Right renal pelvis (tissue), 4 donors: Measurements from ENCODE around the gene TGFBR3. TPM values are rescaled to one million over a fixed set of nuclear protein-coding genes. Genes with fewer than 3 reads are reported as not detected.

Experiments
- DNase-seq, 4 donors: peaks; one replicate each; pipeline ENCODE4 v3.0.0-alpha.2; 2013; ENCODE audit warnings: low read depth in 4 of 4, low spot score in 3 of 4, missing footprints in 1 of 4
- polyA plus RNA-seq, 4 donors: library from polyadenylated mRNA; unstranded; fragments of 120-200 nt; gene quantifications; one replicate each; pipeline ENCODE4 v1.2.1, GENCODE V29; 2013; ENCODE audit not compliant: insufficient read length in 4 of 4

Gene TGFBR3
- polyA plus RNA-seq, 4 donors: 115 to 154 (median 136) TPM

GRCh38 chr1:91718877-91719276 is 167.1 kb downstream of the TGFBR3 start:
- DNase-seq: no peak

- DNase-seq: no peak
These were observed 167.6 kb downstream of the TGFBR3 start for GRCh38 chr1:91718368-91718767.

DNA sequence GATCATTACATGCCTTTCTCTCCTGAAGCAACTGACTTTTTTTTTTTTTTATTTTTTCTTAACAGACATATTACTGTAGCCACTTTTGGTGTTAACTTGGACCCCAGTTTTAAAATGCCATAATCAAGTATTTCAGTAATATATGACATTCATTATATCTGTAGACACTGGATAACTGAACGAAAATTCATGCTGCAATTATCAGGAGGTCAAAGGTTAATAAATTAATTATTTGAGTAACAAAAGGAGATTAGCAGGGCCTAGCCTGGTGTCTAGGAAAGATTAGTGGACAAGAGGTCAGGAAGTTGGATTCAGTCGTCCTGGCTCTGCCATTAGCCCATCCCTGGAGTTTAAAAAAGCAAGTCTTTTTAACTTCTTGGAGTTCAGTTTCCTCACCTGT is 168.1 kb downstream of the TGFBR3 start:
- DNase-seq: no peak

DNA sequence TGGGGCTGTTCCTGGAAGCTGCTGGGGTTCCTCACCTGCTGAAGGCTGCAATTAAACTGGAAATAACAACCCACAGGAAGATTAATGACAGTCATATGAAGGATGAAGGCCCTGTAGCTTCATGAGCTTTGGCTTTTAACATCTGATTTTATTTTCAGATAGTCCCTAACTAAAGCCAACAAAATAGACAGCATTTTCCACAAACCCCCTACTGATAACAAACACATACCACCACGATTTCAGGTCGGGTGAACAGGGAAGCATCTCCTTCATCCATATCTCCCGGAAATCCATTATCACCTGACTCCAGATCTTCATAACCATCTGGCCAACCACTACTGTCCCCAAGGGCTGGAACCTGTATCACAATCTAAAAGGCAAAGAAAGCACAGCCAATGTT is 169.6 kb downstream of the TGFBR3 start:
- DNase-seq: no peak

GRCh38 chr1:91715416-91716000 is 170.4 kb downstream of the TGFBR3 start:
- no peak for DNase-seq

GRCh38 chr1:91714867-91715381 is 171.0 kb downstream of the TGFBR3 start:
- DNase-seq: no peak

DNA sequence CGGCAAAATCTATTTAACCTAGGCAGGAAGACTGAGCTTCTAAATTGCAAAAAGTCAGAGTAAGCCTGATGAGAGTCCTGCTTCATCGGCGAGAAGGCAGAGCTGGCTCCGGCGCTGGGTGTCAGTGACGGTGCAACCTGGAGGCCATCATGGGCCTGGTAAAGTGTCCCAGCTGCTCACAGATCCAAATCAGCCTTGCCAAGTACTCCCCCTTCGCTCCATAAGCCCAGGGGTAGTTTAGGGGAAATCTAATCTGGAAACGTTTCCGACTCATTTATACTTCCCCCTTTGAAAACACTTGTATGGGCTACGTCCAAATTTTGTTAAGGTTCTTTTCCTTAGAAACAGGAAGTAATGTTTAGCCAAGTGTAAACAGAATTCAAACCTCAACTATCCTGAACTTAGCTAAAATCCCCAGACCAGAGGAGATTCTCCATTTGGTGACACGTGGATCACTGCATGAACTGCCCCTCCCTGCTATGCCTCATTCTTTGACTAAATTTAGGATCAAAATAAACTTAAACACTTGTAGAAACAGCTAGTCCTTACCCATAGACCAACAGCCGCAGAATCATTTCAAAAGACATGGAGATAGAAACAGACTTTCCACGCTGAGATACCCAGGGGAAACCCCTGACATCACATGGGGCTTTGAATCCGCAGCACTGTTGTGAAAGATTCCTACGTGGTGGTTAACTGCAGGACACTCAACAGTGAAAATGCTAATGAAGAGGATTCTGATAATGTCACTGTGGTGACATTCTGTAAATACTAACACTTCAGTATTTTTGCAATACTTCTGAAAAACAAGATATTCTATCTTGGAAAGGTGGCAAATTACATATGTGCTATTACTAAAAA is 172.7 kb downstream of the TGFBR3 start:
- no peak for DNase-seq

DNA sequence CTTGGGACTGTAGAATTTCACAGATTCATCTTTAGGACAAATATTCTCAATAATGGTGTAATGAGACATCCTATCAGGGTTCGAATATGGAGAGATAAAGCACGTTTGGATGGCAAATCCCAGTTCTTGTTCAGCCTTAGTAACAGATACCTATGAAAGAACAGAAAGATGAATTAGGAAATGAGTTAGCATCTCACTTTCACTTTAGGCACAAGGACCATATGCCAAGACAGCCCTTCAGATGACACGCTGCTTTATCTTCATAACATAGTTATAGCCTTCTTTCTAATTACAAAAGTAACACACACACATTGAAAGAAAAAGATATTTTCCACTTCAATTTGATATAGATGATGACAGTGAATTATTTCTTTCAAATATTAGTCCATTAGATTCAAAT is 173.6 kb downstream of the TGFBR3 start:
- DNase-seq: no peak

GRCh38 chr1:91711504-91712247 is 174.3 kb downstream of the TGFBR3 start:
- DNase-seq: no peak

- DNase-seq: no peak
These were observed 175.7 kb downstream of the TGFBR3 start for GRCh38 chr1:91710261-91710660.

GRCh38 chr1:91708691-91709090 is 177.3 kb downstream of the TGFBR3 start:
- no peak for DNase-seq

DNA sequence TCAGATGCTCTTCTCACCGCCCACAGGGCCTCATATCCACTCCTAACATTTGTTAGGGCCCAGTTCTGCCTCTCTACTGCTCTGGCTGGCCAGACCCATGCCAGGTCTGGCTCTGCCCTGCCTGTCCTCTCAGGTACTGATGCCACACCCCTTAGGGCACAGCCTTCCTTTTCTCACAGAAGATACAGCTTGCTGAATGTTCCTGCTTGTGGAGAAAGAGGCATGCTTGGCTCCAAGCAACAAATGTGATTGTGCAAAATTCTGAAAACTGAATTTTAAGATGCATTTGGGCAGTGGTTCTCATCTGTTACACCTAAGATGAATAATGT is 178.1 kb downstream of the TGFBR3 start:
- DNase-seq: no peak

DNA sequence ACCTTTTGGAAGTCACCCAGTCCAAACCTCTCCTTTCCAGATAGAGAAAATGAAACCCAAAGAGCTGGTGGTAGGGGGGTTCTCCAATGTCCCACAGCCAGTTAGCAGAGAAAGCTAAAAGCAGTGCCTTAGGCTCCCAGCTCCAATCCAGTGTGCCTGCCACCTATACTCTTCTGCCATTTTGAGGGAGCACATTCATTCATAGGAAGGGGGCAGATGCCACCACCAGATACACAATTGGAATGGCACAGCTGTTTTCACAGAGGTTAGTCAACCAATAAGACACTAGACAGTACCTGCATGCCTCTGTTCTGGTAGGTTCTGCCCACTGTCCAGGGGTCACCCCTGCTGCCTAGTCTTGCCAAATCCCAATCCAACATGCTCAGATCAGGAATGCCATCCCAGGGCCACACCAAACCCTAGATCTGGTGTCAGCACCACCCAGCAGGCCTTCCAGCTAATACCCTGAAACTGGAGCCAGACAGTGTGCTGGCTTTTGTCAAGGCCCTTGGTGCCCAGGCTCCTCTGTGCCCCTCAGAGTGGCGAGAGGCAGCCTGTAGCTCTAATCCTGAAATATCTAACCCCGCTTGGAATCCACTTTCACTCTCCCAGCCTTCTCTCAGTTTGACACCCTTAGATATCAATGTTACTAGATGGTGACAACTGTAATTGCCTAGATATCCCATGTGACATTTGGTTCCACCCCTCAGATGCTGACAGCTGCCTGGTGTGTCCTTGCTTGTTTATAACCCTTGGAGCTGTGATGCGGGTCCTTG is 178.6 kb downstream of the TGFBR3 start:
- no peak for DNase-seq

- no peak for DNase-seq
These were observed 179.6 kb downstream of the TGFBR3 start for GRCh38 chr1:91706140-91706957.

DNA sequence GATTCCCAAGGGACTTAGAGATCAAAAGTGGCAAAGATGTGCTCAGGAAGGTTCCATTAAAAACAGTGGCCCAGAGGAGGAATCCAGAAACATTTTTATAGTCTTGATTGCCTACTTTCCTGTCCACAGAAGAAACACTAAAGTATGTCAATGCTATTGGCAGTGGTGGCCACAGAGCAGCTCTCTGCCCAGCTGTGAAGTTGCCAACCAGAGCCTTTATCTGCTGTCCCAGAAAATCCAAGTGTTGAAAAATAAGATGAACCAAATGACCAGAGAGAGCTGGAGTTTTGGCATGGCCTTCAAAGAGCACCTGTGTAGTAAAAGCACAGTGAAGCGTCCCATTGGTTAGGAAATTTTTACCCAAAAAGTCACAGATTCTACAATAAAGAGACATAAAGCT is 181.2 kb downstream of the TGFBR3 start:
- DNase-seq: no peak

GRCh38 chr1:91703095-91703494 is 182.9 kb downstream of the TGFBR3 start:
- no peak for DNase-seq

- no peak for DNase-seq
These were observed 184.5 kb downstream of the TGFBR3 start for GRCh38 chr1:91701472-91701869.

DNA sequence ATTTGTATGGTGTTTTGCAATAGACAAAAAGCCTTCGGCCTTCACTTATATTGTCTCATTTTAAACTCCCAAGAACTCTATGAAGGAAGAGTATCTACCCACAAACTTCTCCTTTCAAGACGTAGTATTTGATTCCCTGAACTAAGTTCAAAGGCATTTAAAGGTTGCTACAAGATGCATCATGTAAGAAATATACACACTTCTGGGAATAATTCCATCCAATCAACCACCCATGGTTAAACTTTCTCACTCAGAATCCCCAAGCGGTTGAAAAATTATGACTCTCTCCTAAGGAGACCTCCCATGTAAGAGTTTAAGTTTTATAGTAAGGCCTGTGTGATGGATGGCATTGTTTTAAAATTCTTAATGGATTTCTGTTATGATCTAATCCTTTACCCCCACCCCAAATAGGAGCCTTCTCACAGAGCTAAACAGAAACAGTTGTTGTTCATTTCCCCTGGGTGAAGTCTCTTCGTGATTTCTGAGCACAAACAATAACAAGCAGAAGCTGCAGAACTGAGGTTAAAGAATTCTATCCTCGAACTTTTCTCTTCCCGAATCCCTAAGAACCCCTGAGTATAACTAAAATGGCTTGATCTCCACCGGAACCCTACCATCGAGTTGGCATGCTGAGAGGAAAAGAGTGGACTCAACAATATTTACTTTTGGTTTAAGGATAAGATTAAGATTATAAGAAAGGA is 185.0 kb downstream of the TGFBR3 start:
- DNase-seq: no peak

GRCh38 chr1:91700332-91700731 is 185.6 kb downstream of the TGFBR3 start:
- DNase-seq: no peak
